NCI-H2081 (cell line): ENCODE results near the gene MED10.
"Not testable (repeated sequence)": the region's sequence is repeated elsewhere in the genome, so short reads cannot be mapped to it uniquely, and the experiment has no call there.

Source experiments
- DNase-seq, 2 experiments: peaks; one replicate each; lab custom pipeline; 2025; lab: John Stamatoyannopoulos, UW

MED10 gene

GRCh38 chr5:6373081-6373846, 5.1 kb downstream of the MED10 start:
- no peak for DNase-seq

DNA sequence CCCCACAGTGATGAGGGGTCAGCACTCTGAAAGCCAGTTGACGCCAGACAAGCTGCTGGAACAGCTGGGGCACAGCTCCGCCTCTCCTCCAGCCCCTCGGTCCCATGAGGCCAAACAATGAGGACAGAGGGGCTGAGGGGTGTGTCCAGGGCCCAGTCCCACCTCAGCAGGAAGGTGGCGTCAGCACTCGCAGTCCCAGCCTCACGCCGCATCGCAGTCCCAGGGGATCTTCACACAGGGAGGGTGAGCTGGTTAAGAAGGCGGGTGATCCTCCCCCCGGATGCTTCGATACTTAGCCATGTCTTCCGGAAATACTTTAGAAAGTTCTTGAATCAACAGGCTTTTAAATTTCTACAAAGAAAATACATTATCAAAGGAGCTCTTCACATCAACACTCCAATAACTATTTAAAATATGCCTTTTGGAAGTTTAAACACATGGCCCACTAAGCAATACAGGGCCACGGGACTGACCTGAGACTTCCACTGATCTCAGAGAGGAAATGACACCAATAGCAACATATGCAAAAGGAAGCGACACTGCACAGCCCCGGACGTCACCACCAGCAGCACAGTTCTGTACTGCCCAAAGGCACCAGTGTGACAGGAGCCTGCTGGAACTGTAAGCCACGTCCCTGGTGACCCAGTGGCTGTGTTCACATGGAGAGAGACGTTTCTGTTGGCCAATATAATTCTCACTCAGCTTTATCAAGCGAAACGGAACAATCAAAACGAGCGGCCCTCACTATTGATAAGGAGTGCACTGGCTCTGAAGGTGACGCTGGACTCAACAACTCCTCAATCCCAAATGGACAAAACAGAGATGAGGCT, 5.9 kb downstream of the MED10 start:
- no peak for DNase-seq

- DNase-seq: no peak
Measured at GRCh38 chr5:6371079-6371810, 7.1 kb downstream of the MED10 start.

- no peak for DNase-seq
Measured at GRCh38 chr5:6370580-6370979, 7.8 kb downstream of the MED10 start.

- DNase-seq: peak; percentile 49 to 84
Measured at GRCh38 chr5:6365977-6366590, 12.3 kb downstream of the MED10 start.

DNA sequence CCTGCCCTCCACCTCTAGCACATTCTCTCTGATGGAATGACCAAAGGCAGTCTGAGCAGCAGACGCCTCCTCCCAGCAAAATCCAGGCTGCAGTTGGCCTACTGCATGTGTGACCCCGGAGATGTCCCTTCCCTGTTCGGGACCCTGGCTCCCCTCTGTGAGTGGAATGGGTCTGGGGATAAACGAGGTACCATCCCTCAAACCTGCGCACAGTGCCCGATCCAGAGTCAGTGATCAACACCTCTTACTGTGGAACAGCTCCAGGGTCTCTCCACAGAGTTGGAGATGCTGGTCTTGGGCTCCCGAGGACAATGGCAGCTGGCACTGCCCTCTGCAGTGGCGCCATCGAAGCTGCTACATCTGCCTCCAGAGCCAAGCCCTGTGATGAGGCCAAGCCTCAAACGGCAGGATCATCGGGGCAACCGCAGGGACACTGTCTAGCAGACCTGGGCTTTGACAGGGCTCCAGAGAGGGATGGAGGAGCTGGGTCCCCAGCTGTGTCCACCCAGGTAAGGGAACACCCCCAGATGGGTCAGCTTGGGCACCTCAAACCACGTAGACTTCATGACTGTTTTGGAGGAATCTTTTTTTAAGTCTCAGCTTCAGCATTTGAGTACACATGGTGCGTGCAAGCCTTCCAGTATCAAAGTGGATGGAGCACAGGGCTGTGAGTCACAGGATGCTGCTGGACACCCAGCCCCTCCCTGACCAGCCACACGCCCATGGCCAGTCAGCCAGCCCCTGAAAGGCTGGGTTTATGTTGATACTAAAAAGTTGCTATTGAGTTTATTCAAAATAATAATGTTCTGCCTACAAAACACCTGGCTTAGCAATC, 13.0 kb downstream of the MED10 start:
- no peak for DNase-seq

DNA sequence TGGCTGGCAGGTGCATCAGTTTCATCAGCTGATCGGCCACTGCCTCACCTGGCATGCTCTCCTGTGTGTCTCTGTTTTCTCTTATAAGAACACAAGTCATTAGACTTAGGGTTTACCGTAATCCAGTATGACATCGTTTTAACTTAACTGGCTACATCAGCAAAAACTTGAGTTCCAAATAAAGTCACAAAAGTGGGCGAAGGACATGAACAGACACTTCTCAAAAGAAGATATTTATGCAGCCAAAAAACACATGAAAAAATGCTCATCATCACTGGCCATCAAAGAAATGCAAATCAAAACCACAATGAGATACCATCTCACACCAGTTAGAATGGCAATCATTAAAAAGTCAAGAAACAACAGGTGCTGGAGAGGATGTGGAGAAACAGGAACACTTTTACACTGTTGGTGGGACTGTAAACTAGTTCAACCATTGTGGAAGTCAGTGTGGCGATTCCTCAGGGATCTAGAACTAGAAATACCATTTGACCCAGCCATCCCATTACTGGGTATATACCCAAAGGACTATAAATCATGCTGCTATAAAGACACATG, 14.8 kb downstream of the MED10 start:
- not testable (repeated sequence) for DNase-seq

DNA sequence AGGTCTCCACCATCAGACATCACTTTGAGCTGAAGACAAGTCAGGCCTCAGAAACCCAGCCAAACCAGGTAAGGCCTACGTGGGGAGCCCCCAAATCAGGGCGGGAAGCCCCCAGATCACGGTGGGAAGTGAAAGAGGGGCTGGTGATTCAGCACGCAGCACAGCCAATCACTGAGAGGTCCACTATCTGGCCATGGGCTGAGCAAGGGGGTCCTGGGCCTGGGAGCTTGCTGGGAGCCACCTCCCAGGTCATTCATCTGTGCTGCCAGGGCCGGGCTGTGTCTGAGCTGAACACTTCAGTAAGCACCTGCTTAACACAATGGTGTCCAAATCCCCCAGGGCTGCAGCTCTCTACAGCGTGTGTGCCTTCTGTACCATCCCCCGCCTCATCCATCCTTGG, 15.5 kb downstream of the MED10 start:
- DNase-seq: no peak

GRCh38 chr5:6361101-6361500, 17.2 kb downstream of the MED10 start:
- DNase-seq: no peak

DNA sequence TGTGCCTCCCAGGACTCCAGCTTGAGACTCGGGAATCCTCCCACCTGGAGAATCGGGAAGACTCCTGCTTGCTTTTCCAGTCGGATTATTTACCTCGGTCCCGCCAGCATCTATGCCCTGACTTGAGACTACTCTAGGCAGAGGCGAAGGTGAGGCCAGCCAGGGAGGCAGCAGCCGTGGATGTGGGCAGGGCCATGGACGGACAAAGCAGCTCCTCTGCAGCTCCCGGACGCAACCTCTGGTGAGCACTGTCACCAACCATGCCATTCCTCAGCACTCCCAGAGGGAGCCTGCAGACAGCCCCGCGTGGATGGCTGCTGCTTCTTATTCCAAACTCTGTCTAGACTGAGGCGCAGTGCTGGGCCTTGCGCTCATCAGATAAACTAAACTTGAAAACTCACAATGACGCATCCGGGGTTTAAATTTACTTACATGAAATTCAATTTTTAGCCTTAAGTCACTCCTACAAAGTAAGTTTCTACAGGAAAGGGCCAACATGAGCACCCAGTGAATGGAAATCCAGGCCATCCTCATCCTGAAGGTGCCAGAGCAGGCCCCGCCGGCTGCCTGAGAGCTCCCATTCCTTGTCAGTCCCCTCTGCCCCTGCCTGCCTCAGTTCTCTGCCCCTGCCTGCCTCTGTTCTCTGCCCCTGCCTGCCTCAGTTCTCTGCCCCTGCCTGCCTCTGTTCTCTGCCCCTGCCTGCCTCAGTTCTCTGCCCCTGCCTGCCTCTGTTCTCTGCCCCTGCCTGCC, 17.8 kb downstream of the MED10 start:
- no peak for DNase-seq

GRCh38 chr5:6359555-6360322, 18.6 kb downstream of the MED10 start:
- DNase-seq: no peak

DNA sequence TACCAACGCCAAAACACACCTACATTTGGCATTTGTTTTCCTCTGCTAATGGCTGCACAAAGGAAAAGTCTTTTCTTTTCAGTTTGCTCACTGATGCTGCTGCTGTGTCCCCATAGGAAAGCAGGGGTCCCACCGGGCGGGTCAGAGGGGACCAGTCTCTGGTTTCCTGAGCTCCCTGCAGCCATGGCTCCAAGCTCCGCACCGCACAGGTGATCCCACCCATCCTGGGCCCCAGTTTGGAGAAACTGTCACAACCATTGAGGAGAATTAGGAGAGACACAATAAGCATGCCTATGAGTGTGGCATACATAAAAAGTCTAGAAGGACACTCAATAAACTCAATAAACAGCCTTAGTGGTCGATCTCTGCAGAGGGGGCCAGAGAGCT, 19.9 kb downstream of the MED10 start:
- DNase-seq: no peak

DNA sequence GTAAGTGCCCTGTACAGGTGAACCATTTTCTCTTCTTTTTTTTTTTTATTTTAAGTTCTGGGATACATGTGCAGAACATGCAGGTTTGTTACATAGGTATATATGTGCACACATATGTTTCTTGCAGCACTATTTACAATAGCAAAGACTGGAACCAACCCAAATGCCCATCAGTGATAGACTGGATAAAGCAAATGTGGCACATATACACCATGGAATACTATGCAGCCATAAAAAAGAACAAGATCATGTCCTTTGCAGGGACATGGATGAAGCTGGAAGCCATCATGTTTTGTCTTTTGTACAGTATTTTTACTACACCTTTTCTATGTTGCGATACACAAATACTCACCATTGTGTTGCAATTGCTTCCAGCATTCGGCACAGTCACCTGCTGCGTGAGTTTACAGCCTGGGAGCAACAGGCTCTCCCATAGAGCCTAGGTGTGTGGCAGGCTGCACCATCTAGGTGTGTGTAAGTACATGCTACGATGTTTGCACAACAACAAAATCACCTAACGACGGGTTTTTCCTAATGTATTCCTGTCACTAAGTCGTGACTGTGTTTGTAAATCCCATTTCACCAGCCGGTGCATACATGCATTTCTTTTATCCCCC, 20.4 kb downstream of the MED10 start:
- DNase-seq: not testable (repeated sequence)

DNA sequence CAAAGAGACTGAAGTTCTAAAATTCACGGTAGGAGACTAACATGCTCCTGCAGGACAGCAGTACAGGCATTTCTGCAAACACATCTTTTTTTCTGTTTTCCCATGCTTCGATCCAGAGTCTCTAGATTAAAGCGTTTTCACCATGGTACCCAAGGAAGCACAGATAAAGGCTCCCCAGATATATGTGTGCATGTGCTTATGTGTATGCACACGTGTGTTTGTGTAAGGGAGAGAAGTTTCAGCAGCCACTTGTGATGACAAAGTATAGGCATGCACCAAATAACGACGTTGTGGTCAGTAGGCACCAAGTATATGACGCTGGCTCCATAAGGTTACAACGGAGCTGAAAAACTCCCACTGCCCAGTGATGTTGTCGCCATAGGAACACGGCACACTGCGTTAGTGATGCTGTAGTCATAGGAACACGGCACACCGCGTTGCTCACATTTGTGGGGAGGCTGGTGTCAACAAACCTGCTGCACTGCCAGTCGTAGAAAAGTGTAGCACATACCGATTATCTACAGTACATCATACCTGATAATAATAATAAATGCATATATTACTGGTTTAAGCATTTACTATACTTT, 21.7 kb downstream of the MED10 start:
- no peak for DNase-seq

DNA sequence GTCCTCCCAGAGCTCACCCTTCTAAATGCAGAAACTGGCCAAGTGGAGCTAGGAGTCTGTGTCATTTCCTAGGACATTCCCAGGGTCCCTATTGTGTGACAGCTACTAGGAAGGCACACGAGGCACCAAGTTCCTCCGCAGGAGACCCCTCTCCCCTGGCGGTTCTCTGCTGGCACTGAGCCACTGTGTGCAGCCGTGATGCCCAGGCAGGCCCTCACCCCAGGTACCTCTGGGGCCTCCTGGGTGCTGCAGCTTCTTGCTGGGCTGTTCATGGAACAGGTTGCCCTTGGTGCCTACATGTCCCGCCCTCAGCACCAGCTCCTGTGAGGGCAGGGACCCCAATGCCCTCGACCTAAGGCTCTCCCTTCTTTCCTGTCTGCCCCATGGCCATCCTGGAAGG, 23.1 kb downstream of the MED10 start:
- DNase-seq: no peak

DNA sequence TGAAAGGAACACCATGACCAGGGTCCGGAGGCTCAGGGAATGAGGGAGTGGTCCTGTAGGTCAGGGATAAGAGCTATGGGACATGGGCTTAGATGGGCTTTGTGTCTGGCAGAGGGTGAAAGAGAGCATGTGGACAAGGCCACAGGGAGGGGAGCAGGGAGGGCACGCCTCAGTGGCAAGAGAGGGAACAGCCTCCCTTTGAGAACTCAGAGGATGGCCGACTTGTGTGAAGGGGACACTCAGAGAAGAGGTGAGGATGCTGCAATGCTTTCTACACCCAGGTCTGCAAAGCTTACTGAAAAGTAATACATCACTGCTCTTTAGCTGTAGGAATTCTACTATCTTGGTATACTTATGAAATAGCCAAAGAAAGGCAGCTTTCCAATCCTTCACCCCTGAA, 23.5 kb downstream of the MED10 start:
- DNase-seq: no peak

- no peak for DNase-seq
Measured at GRCh38 chr5:6353602-6354302, 24.6 kb downstream of the MED10 start.
